Spinal cord (tissue), 10 donors: Measurements from ENCODE around the gene SLX4IP. TPM values are rescaled to one million over a fixed set of nuclear protein-coding genes. Genes with fewer than 3 reads are reported as not detected.
"Not testable (repeated sequence)": the region's sequence is repeated elsewhere in the genome, so short reads cannot be mapped to it uniquely, and the experiment has no call there.

ENCODE experiments used
- DNase-seq, 6 donors: peaks; one replicate each; pipeline versions ENCODE4 v3.0.0 to v3.0.0-alpha.2; 2013 to 2015; ENCODE audit warnings: low spot score in 6 of 6, low read depth in 4 of 6
- H3K27ac ChIP-seq: one replicate; pipeline ENCODE4 v1.5.1; 2013; ENCODE audit warnings: low read depth, low read length, control low read depth
- H3K27me3 ChIP-seq: one replicate; pipeline ENCODE4 v1.6.1; 2013; ENCODE audit warnings: low read length; ENCODE audit not compliant: control insufficient read depth, insufficient read depth
- H3K36me3 ChIP-seq: one replicate; pipeline ENCODE4 v1.6.1; 2013; ENCODE audit warnings: low read length; ENCODE audit not compliant: control insufficient read depth, insufficient read depth
- H3K4me1 ChIP-seq: one replicate; pipeline ENCODE4 v1.6.1; 2013; ENCODE audit warnings: low read length; ENCODE audit not compliant: control insufficient read depth, insufficient read depth
- H3K4me3 ChIP-seq: one replicate; pipeline ENCODE4 v1.5.1; 2013; ENCODE audit warnings: low read depth, low read length, control low read depth
- H3K9me3 ChIP-seq: one replicate; pipeline ENCODE4 v1.6.1; 2013; ENCODE audit warnings: low read length; ENCODE audit not compliant: control insufficient read depth, insufficient read depth
- WGBS: methylation state at CpG from one replicate; pipeline ENCODE4 v1.1.5; 2013; ENCODE audit warnings: missing lambda C conversion rate; ENCODE audit not compliant: insufficient coverage; 5-methylcytosine and 5-hydroxymethylcytosine counted together
- polyA plus RNA-seq, 2 donors: library from polyadenylated mRNA; unstranded; fragments of 120-200 nt; gene quantifications; one replicate each; pipeline ENCODE4 v1.2.1, GENCODE V29; 2013; ENCODE audit not compliant: insufficient read length in 2 of 2
- total RNA-seq, 2 donors: library from RNA; depleted of rRNA in 1 of 2; stranded (reverse); fragments of 120-200 nt in 1 of 2; fragments of >200 nt in 1 of 2; gene quantifications; one replicate each; pipeline versions ENCODE4 v1.2.3 to v1.2.4, GENCODE V29; 2013 to 2014
- donor health status: healthy.

Gene SLX4IP
- total and polyA plus RNA-seq, 4 donors = 7.9 to 10.5 (median 9.7) TPM

DNA sequence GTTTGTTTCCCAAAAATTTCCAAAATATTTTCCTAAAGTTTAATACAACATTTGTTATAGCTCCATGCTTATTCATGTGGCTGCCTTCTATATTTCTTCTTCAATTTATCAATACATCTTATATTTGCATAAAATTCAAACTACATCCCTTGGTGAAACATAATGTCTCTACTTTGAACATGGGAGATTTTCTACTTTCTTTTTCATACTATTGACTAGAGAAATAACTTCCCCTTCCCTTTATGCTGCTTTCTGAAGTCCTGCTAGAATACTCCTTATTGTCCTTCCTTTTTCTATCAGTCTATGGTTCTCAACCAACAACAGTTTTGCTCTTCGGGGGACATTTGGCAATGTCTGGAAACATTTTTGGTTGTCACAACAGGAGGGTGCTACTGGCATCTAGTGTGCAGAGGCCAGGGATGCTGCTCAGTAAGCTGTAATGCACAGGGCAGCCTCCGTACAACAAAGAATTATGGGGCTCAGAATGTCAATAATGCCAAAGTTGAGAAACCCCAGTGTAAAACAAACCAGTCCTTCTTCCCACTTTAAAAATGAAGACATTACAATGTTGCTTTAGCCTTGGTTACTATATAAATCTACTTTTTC, 31.0 kb upstream of the SLX4IP start:
- no CpG with 5 or more reads among the region's 2 CpGs for WGBS
- Histone ChIP-seq H3K4me1 (no peaks in the 10 kb centered on the region), H3K27ac (no peak overlapping the region), H3K27me3 (no peaks in the 10 kb centered on the region), H3K36me3 (no peaks in the 10 kb centered on the region), H3K9me3 (no peaks in the 10 kb centered on the region), H3K4me3 (no peak overlapping the region)
- no peak for DNase-seq

DNA sequence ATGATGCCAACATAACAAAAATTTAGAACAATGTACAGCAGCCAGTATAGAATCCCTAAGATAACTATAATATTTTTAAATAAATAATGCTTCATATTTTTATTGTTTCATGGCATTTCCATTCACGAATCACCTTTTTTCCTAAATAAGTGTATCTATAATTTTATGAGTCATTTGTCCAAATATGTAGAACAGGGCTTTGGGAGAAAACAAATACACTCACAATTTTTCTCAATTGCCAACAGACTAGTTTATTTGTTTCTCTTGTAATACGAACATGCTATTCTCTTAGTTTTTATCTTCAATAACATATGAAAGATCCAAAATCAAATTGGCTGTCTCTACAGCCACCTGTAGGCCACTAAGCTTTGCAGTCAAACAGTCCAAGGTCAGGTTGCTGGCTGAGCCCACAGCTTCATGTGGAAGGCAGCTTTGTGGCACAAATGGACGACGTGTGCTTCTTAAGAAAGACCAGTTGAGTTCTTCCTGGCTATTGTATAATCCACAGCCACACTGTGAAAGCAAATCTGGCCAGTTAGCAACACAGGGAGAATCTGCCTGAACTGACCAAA, 30.1 kb upstream of the SLX4IP start:
- H3K27me3 ChIP-seq = no peaks in the 10 kb centered on the region
- H3K4me1 ChIP-seq = no peaks in the 10 kb centered on the region
- WGBS = 71% methylated on average over 2 of the region's 4 CpGs
- H3K27ac ChIP-seq = no peak overlapping the region
- H3K36me3 ChIP-seq = no peaks in the 10 kb centered on the region
- no peak for DNase-seq
- H3K4me3 ChIP-seq = no peak overlapping the region
- H3K9me3 ChIP-seq = no peaks in the 10 kb centered on the region

DNA sequence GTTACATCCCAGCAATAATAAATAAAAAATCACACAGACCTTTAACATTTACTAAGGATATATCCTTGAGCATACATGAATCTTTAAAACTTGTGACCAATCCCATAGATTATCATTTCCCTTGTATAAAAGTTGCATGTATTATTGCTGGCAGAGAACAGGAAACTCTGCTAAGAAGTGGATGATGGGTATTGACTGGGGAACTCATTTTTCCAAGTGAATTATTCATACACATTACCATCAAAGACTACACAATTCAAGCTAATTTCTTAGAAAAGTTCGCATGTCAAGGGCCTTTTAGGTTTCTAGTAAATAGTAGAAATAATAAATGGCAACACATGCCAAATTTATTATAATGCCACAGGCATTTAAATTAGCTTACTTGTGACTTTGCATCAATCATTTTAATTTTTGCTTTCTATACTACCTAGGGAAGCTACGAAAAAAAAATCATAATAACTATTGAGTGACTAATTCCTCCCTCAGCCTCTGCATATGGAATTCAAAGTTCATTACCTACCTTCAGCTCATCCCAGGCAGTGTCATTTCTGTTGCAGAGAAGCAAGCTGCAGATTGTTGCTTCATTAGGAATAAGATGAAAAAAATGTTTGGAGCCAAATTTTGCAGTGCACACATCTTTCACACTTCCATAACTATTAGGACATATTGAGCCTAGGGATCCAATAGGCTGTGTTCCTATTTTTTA, 26.8 kb upstream of the SLX4IP start:
- H3K27me3 ChIP-seq = no peaks in the 10 kb centered on the region
- no peak for DNase-seq
- WGBS = no CpG with 5 or more reads among the region's 2 CpGs
- no peaks in the 10 kb centered on the region for H3K9me3 ChIP-seq
- no peaks in the 10 kb centered on the region for H3K36me3 ChIP-seq
- H3K4me3 ChIP-seq = no peak overlapping the region
- no peaks in the 10 kb centered on the region for H3K4me1 ChIP-seq
- no peak overlapping the region for H3K27ac ChIP-seq

DNA sequence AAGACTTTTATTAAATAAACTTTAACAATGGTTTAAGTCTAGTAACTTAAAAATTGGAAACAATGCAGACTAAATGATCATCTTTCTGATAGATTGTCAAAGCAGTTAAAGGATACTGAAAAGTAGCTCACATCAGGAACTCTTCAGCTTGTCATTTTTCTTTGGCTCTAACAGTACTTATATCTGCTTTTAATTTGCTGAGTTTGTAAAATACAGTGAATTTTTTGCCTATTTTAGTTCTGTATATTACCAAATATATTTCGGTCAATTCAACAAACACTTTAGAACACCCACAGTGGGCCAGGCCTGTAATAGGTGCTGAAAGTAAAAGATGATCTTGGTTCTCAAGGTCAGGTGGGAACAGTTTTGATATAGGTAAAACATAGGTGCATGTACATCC, 23.4 kb upstream of the SLX4IP start:
- no peak overlapping the region for H3K27ac ChIP-seq
- H3K36me3 ChIP-seq = no peaks in the 10 kb centered on the region
- no peaks in the 10 kb centered on the region for H3K27me3 ChIP-seq
- no peak overlapping the region for H3K4me3 ChIP-seq
- WGBS = no CpG with 5 or more reads among the region's 1 CpG
- H3K4me1 ChIP-seq = no peaks in the 10 kb centered on the region
- no peaks in the 10 kb centered on the region for H3K9me3 ChIP-seq
- no peak for DNase-seq

DNA sequence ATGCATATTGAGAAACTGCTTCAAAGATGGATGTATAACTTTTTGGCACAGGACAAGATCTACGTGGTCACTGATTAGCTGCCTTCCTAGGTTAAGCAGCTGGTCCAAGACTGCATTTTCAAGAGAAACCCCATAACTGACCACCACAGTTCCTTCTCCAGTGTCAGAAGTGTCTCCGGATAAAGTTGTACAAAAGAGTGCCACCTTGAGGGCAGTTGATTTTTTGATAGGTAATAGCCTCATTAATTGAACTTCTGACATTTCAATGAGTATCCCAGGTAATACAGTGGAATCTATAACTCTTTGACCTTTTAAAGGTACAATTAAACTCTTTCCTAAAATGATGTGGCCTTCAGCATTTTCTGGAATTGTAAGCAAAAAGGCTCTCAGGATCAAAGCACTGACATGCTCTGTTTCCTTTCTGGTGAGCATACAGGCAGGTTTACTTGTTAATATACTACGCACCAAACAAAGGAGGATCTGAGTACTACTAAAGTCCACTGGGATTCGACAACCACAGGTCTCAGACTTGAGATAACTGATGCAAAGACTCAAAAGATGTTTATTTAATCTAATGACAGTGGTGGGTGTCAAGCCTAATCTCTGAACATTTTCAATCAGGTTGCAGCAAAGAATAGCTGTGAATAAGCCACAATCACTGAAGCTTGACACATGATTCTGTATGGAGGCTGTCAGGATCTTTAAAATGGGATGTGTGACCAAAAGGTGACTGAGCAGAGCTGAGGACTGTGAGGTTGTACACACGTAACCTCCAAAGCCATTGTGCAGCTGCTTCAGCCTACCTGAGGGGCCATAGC, 22.3 kb upstream of the SLX4IP start:
- H3K4me3 ChIP-seq = no peak overlapping the region
- H3K27me3 ChIP-seq = no peaks in the 10 kb centered on the region
- H3K36me3 ChIP-seq = no peaks in the 10 kb centered on the region
- H3K4me1 ChIP-seq = no peaks in the 10 kb centered on the region
- H3K9me3 ChIP-seq = no peaks in the 10 kb centered on the region
- H3K27ac ChIP-seq = no peak overlapping the region
- 100% methylated on average over 1 of the region's 5 CpGs for WGBS
- DNase-seq = peak in 1 of 6 donors; percentile 29

DNA sequence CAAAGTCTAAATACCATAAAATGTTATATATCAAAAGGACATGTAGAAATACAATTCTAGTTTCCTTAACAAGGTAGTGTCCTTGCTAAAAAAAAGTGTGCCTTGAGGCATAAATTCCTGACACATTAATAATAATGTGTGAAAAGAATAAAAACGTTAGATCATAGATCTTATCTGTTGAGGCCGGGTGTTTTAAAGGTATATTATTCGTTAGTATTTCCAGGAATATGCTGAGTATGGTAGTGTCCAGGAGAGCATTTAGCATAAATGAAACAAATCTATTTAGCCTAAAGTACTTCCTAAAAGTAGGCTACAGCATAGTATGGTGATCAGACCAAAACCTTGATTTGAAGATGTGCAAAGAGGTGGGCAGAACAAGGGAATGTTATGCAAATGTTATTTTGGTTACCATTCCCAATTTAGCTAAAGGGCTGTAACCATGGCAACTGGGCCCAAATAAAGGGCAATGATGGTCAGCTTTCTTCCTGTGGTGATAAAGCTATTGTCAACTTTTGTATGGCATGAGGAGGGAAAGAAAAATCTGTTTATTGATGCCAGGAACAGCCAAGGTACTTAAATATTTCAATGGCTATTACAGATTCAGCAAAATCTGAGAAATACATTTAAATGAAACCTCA, 20.0 kb upstream of the SLX4IP start:
- no peak for DNase-seq
- WGBS = no CpG with 5 or more reads among the region's 3 CpGs
- H3K9me3 ChIP-seq = no peaks in the 10 kb centered on the region
- H3K4me1 ChIP-seq = no peaks in the 10 kb centered on the region
- H3K27me3 ChIP-seq = no peaks in the 10 kb centered on the region
- H3K36me3 ChIP-seq = no peaks in the 10 kb centered on the region
- H3K27ac ChIP-seq = no peak overlapping the region
- H3K4me3 ChIP-seq = no peak overlapping the region

DNA sequence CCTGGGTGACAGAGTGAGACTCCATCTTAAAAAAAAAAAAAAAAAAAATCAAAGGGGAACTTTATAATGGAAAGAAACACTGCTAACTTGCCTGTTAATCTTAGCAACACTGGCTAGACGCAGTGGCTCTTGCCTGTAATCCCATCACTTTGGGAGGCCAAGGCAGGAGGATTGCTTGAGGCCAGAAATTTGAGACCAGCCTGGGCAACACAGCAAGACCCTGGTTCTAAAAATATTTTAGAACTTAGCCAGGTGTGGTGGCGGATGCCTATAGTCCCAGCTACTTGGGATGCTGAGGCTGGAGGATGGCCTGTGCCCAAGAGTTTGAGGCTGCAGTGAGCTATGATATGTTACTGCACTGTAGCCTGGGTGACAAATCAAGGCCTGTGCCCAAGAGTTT, 17.9 kb upstream of the SLX4IP start:
- 100% methylated on average over 2 of the region's 2 CpGs for WGBS
- H3K4me1 ChIP-seq, H3K27me3 ChIP-seq, H3K36me3 ChIP-seq, H3K27ac ChIP-seq, H3K4me3 ChIP-seq, H3K9me3 ChIP-seq, DNase-seq: not testable (repeated sequence)

DNA sequence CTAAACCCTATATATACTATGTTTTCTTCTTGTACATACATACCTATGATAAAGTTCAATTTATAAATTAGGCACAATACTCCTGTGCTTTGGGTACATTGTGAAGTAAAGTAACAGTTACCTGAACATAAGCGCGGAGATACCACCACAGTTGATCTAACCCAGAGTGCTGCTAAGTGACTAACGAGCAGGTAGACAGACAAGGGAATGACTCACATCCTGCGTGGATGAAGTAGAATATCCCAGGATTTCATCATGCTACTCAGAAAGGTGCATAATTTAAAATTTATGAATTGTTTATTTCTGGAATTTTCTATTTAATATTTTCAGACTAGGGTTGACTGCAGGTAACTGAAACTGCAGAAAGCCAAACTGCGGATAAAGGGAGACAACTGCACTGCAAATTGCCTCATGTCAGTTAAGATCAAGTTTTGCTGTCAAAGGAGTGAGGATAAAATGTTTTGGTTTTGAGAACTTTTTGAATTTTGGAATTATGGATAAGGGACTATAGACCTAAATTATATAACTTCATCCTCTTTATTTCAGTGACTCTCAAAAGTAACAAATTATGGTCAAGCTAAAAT, 15.5 kb upstream of the SLX4IP start:
- no peaks in the 10 kb centered on the region for H3K27me3 ChIP-seq
- H3K9me3 ChIP-seq = no peaks in the 10 kb centered on the region
- DNase-seq = no peak
- H3K4me1 ChIP-seq = no peaks in the 10 kb centered on the region
- H3K36me3 ChIP-seq = no peaks in the 10 kb centered on the region
- no peak overlapping the region for H3K4me3 ChIP-seq
- H3K27ac ChIP-seq = no peak overlapping the region
- 81% methylated on average over 3 of the region's 5 CpGs for WGBS

DNA sequence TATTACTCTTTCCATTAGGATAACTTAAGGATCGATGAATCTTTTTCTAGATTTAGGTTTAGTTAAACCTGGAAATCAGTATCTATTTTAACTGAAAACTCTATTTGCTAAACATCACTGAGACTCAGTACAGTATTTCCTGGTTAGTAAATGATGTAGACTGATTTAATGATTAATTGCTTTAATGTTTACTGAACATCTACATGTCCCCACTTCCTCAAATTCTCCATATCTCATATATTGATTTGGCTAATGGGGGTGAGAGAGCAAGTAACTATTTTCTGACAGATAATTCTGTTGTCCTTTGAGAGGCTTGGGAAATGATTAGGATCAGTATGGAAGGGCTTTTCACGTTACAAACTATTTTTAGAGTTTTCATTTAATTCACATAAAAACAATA, 11.4 kb upstream of the SLX4IP start:
- no peaks in the 10 kb centered on the region for H3K9me3 ChIP-seq
- no peak overlapping the region for H3K27ac ChIP-seq
- H3K4me1 ChIP-seq = no peaks in the 10 kb centered on the region
- H3K27me3 ChIP-seq = no peaks in the 10 kb centered on the region
- no peak for DNase-seq
- no peak overlapping the region for H3K4me3 ChIP-seq
- no CpG with 5 or more reads among the region's 2 CpGs for WGBS
- H3K36me3 ChIP-seq = no peaks in the 10 kb centered on the region
